DMS 273 treated with DMSO at 0.1 percent for 48 hours (cell line): Measurements from ENCODE around the gene PPY.
"Not testable (repeated sequence)": the region's sequence is repeated elsewhere in the genome, so short reads cannot be mapped to it uniquely, and the experiment has no call there.

Experiments
- DNase-seq: peaks from one replicate; lab custom pipeline; 2025; lab: John Stamatoyannopoulos, UW

Gene PPY

DNA sequence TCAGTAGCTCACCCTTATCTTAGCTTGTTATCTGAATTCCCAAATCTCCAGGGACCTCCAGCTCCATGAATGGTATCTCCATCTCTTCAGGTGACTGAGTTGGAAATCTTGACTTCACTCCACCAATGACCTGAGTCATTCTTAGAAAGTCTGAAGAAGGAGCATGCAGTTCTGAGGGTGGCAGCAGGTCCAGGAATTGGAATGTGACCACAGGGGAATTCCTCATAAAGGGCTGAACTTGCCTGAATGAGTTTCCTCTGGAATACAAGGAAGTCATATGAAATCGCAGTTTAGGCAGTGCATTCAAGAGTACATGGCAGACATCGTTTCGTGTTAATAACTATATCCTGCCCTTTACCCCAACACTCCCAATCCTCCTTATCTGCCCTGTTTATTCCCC, 24.0 kb upstream of the PPY start:
- DNase-seq: no peak

DNA sequence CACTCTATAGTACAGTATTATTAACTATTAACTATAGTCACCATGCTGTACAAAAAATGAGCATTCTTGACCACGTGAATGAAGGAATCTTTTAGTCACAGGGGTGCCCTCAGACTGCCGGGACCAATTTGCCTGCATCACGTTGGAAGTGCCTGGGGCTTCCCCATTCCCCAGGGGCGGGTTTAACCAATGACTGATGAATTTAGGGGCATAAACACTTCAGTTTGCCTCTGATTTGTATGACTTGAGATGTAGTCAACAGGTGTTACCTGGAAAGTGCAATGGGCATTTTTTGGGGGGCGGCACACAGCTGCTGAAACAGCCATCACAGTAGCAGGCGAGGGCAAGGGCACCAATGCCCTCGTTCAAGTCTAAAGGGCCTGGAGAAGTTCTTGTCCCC, 20.2 kb upstream of the PPY start:
- no peak for DNase-seq

DNA sequence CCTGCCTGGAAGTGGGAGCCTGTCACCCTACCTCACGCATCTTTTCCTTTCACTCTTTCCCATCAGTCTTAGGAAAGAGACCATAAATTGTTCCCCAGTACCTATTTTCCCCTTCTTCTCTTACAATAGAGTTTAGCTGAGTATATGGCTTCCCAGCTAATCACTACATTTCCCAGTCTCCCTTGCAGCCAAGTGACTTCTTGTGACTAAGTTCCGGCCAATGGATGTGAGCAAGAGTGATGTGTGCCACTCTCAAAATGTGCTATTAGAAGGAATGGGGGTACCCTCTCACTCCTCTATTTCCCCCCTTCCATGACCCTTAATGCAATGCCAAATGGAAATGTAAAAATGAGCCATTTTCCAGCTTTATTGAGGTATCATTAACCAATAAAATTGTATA, 19.7 kb upstream of the PPY start:
- no peak for DNase-seq

DNA sequence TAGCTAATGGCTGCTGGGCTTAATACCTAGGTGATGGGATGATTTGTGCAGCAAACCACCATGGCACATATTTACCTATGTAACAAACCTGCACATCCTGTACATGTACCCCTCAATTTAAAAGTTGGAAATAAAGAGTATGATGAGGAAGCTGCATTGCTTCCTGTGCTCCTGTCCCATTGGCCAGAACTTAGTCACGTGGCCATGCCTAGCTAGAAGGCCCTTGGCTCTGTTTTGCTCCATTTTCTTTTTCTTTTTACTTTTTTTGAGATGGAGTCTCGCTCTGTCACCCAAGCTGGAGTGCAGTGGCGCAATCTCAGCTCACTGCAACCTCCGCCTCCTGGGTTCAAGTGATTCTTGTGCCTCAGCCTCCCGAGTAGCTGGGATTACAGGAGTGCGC, 19.0 kb upstream of the PPY start:
- DNase-seq: not testable (repeated sequence)

DNA sequence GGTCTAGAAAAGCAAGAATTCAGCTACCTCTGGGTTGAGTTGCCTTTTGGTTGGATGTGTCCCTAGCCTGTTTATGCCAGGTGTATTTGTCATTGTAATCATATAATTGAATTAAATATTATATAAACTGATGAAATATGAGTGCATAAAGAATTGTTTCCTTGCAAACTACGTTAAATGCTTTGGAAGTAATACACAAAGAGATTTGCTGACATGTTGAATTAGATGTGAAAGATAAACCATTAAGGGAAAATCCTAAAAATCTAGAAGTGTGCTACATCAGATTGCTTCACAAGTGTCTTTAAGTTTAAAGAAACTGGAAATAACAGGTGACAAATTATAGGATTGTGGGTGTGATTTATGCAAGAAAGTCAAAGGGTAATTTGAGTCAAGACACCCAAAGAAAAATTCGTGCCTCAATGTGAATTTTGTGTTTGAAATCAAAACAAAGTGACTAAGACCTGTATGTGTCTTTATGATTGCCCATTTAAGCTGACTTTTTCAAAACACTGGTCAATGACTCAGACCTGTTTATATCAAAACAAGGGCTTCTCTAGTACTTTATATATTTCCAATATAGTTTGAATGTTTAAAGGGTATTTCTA, 16.6 kb upstream of the PPY start:
- no peak for DNase-seq

DNA sequence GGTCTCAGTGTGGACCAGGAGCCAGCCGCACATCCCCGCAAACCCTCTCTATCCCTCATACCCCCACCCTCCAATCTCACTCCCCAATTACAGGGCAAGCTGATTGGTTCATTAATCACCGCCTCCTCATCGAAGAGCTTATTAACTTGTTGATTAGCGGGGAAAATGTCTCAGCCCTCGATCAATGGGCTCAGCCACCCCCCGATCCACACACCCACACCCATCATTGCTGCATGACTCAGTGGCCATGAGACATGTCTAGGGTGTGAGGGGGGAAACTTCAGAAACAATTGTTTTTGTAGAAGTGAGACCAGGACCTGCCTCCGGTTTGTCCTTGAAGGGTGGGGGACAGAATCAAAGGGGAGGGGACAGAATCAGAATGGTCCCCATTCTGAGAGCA, 13.9 kb upstream of the PPY start:
- DNase-seq: no peak

DNA sequence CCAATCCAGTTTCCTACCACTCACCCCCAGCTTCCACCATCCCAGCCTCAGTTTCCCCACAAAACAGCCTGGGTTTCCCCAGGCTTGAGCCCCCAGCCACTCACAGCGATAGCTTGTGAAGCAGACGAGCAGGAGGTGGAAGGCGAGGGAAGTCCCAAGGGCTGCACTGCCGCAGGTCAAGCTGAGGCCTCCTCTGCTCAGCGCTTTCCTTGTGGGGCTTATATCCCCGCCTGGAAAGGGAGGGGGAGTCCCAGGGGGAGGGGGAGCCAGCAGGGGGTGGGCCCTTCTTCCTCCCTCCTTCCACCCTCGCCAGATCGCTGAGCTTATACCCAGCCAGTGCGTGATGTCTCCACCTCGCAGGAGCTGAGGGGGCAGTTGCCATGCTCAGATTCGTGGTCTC, 11.5 kb upstream of the PPY start, which contains the start of gene PYY:
Gene PYY, minus strand, starts transcription at position 195 of the 400 bp plus-strand sequence. CDS start 457 bp downstream, outside the sequence.
- no peak for DNase-seq

DNA sequence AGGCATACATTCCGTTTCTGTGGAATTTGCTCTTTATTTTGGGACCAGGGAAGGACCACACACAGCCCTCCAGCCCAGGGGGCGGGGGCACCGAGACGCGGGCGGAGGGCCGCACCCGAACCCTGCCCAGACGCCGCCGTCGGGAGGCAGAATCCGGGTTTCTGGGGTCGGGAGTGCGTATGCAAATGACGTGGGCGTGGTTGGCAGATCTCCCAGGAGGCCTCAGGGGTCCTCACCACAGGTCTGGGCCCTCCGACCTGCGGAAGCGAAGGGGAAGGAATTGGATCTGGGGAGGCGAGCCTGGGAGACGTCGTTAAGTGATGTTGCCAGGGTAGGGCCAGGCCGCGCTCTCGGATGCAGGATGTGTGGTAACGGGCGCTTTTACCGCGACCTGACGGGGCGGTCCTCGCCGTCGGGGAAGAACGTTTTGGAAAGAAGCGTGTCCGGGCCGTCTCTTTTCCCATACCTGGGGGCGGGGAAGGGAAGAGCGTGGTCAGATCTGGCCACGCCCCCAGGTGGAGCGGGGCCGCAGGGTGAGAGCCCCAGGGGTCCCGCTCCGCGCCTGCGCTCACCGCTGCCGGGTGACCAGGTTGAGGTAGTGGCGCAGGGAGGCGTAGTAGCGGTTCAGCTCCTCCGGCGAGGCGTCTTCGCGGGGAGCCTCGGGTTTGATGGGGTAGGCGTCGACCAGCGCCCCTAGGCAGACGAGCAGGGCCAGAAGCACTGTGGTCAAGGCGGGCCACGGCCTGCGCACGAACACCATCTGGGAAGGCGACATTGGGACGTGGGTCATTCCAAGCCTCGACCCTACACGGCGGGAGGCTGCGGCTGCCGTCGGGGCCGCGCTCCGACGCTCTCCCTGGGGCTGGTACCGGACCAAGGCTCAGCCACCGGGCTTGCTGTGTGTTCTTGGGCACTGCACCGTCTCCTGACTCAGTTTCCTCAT, 10.7 kb upstream of the PPY start:
- DNase-seq: no peak

DNA sequence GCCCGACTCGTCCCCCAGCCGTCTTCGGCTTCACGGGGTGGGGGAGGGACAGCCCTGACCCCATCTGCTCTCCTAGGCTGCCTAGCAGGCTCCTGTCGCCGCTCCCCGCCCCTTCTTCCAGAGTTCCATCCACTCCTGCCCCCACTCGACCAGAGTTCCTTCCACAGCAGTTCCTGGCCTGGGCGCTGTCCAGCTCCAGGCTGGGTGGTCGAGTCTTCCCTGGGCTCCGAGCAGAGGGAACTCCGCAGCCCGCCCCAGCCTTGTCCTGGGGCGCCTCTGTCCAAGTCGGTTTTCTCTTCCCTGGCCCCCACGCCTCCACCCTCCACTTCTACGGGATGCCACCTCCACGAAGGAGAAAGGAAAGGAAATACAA, 10.1 kb upstream of the PPY start:
- DNase-seq: no peak

DNA sequence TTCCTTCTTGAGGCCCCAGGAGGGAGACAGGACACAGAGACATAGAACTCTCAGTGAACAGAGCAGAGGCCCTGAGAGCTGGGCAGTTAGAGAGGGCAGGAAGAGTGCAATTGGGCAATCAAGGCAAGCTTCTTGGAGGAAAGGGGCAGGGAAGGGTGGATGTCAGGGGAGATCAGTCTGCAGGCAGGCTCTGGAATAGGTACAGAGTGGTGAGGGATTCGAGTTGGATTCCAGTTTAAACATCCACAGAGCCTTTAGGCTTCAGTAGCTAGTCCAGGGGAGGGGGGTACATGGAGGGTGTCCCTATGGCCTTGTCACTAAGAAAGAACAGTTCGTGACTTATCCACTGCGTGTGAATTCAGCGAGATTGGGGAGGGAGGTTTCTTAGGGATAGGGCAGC, 9.5 kb upstream of the PPY start:
- DNase-seq: no peak

DNA sequence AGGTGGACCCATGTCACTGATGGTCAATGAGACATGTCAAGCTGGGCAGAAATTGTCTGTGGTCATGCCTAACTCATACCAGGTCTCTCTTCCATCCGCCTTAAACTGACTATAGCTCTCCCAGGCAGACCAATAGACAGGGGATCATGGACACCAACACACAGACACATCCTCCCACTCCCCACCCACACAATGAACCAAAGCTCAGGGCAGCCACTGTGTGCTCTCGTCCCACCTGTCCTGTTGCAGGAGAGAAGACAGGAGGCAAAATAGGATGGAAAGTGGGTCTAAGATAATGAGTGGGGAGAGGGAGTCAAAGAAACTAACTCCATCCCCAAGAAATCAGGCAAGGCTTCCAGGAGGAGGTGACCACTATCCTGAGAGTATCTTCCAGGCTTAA, 8.3 kb upstream of the PPY start:
- no peak for DNase-seq

DNA sequence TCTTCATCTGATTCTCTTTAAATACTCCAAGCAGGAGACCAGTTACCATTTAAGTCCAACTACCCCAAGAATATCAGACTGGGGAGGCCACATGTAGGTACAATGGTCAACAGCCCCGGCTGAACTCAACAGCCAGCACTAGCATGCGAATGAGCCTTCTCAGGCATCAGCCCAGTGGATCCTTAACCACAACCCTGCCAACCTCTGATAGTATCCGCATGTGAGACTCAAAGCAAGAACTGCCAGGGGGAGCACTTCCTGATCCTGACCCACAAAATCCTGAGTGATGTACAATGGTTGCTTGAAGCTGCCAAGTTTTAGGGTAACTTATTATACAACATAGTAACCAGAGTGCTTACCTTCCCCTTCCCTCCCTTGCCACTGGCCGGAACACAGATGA, 7.5 kb upstream of the PPY start:
- DNase-seq: no peak

DNA sequence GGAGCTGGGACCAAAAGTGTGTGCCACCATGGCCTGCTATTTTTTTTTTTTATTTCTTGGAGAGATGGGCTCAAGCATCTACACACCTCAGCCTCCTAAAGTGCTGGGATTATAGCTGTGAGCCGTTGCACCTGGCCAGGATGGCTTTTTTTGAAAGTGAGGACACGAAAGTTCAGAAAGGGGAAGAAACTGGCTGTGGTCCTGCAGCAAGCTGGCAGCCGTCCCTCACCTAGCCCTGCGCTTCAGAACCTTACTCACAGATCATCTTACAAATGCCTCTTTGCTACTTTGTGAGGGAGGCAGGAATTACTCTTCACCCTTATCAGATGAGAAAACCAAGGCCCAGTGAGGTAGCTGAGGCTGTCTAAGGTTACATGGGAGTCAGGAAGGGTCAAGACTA, 4.5 kb upstream of the PPY start:
- no peak for DNase-seq

DNA sequence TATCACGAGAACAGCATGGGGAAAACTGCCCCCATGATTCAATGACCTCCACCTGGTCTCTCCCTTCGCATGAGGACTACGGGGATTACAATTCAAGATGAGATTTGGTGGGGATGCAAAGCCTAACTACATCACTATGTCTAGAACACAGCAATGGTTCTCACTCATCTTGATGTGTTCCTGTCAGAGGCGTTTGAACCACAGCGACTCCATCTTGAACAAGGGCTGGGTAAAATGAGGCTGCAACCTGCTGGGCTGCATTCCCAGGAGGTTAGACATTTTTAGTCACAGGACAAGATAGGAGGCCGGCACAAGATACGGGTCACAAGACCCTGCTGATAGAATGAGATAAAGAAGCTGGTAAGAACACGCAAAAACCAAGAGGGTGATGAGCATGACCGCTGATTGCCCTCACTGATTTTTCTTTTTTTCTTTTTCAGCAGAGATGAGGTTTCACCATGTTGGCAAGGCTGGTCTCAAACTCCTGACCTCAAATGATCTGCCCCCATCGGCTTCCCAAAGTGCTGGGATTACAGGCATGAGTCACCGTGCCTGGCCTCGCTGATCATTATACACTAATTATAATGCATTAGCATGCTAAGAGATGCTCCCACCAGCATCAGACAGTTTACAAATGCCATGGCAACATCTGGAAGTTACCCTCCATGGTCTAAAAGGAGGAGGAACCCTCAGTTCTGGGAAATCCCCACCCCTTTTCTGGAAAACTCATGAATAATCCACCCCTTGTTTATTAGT, 3.0 kb upstream of the PPY start:
- DNase-seq: no peak

DNA sequence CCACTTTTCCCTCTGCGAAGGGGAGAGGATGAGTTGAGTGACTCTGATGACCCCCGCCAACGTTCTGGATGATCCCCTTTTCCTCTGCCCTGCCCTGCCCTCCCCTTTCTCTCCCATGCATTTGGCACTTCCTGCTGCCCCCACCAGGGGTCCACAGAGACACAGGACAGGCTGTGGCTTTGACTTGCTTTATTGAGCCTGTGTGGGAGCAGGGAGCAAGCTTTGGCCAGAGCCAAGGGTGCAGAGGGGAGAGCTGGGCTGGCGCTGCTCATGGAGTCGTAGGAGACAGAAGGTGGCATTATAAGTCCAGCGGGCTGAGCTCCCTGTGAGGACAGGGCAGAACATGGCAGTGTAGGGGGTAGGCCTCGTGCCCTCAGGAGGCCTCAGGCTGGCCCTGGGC, 1.6 kb downstream of the PPY start:
- DNase-seq: no peak

DNA sequence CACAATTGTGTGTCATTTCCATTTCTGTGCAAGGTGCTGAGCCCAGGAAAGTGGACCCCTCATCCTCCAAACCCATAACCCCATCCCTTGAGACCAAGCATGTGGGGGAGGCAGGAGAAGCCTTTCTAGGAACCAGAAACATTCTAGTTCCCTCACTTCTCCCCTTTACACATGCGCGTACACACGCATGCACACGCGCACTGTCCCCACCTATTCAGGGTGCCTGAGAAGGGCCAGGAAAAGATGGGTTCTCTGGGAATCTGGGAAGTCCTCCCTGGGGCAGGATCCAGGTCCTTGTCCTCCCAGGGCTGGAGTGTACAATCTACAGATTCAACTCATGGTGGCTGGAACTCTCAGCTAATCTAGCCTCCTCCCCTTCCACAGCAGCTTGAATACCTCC, 2.4 kb downstream of the PPY start:
- no peak for DNase-seq

DNA sequence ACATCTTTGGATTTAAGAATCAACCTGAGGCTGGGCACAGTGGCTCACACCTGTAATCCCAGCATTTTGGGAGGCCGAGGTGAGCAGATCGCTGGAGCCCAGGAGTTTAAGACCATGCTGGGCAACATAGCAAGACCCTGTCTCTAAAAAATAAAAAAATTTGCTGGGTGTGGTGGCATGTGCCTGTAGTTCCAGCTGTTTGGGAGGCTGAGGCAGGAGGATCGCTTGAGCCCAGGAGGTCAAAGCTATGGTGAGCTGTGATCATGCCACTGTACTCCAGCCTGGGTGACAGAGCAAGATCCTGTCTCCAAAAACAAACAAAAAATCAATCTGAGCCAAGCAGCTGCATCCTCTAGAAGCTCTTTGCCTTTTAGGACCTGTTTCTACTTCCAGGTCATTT, 2.8 kb downstream of the PPY start:
- not testable (repeated sequence) for DNase-seq

DNA sequence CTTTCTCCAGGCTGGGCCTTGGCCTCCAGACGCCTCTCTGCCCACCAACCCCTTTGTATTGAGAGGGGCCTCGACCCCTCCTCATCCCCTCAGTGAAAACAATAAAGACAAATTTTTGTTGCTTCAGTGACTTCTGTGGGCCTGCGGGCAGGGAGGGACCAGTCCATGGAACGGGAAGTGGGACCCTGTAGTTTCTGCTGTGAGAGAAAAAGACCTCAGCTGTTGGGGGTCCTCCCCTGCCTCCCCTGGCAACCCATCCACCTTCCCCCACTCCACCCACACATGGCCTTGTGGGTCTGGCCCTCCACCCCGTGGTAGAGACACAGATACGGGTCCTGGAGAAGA, 3.5 kb downstream of the PPY start:
- DNase-seq: no peak

DNA sequence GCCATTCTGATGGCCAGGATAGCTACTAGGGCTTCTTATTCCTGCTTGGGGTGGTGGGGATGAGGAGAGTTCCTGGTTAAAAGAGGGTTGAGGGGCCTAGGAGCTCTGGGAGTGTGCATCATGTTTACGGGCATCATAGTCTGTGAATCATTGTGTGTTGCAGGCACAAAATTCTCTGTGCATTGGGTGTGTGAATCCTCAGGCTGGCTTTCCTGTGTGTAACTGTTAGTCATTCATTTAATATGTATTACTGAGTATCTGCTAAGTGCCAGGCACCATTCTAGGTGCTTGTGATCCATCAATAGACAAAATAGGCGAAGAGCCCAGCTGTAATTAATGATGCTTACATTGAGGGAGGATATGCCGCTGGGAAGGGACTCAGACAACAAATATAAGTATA, 5.8 kb downstream of the PPY start:
- no peak for DNase-seq

DNA sequence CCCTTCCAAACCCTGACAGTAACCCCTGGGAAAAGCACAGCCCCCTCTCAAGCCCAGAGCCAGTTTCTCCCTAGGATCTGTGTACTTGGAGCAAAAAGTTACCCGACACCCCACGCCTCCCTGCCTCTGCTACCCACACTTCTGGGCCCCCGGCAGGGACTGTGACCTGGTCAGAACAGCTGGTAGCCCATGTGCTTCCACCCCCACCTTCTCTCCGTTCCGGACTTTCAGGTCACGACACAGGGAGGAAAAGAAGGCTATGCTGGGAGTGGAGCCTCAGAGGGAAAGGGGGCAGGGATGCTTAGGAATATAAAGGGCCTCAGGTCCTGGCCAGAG, 6.4 kb downstream of the PPY start:
- DNase-seq: no peak

DNA sequence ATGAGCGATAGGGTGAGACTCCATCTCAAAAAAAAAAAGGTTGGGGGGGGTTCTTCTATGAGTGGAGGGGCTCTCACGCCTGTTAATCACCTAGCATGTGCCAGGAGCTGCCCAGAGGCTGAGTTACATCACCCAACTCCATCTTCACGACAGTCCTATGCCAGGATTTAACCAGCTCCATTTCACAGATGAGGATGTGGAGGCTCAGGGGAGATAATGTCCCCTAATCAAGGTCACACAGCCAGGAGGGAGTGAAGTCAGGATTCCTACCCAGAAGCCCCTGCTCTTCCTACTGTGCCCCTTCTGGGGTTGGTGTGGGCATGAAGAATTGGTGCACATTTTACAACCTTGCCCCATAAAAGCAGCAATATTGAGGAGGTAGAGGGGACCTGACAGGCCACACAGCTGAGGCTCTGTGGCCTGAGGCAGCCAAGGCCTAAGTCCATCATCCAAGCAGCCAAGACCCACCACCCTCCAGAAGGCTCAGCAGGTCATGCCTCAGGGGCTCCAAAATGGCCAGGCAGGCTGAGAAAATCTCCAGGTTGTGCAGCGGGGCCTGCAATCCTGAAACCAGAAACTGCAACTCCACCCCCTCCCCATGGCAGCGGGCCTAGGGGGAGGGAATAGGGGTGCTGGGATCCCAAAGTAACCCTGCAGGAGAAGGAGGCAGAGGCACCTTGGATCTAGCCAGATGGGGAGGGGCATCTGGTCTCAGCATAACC, 6.9 kb downstream of the PPY start:
- DNase-seq: no peak

DNA sequence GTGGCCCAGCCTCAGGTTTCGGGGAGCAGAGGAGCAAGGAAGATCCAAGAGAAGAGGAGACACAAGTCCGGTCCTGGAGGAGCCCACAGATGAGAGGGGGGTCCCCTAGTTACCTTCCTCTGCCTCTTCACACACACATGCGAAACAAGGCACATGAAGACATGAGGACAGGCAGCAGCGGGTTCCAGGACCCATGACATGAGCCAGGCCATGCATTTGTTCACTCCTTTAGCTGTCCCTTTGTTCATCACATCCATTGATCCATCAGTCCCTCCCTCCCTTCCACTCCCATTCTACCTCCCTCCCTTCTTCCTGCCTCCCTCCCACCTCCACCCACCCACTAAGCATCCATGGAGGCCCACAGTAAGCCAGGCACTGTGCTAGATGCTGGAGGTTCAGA, 9.4 kb downstream of the PPY start:
- DNase-seq: no peak

DNA sequence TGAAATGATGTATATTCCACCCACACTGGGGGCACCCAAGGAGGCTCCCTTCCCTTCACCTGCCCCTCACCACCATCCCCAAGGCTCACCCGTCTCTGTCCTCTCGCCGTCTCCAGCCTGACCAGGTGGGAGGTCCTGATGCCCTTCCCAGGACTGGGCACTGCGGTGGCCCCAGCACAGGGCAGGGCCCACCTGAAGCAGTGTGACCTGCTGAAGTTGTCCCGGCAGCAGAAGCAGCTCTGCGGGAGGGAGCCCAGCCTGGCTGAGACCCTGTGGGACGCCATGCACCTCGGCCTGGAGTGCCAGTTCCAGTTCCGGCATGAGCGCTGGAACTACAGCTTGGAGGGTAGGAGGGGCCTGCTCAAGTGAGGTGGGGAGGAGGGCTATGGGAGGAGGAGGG, 9.9 kb downstream of the PPY start:
- DNase-seq: no peak
